ENCODE results near the gene ATRN. TPM values are rescaled to one million over a fixed set of nuclear protein-coding genes. Genes with fewer than 3 reads are reported as not detected.

The ATRN gene
- total RNA-seq, 1 donor from 2014 or later, result 23.6 TPM

DNA sequence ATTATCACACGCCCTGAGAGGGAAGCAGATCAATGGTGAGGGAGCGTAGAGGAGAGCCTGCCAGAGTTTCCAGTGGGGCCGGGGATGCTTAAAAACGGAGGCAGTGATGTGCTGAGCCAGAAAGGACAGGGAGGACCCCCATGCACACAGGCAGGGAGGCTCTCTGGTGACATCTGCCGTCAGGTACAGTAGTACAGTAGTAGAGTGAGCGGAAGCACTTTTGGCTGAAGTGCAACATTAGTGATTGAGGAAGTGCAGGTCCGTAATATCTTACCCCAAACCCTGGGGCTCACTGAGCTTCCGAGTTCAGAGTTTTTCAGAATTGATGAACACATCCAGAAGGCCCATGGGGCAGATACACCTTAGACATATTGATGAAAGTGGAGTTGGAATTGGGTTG lies 150.3 kb downstream of the ATRN start:
- no peak for DNase-seq (ENCODE audit: low spot score)

GRCh38 chr20:3622406-3622805 lies 151.6 kb downstream of the ATRN start:
- DNase-seq (ENCODE audit: low spot score), result no peak

GRCh38 chr20:3627476-3627875 lies 156.7 kb downstream of the ATRN start:
- no peak for DNase-seq (ENCODE audit: low spot score)

DNA sequence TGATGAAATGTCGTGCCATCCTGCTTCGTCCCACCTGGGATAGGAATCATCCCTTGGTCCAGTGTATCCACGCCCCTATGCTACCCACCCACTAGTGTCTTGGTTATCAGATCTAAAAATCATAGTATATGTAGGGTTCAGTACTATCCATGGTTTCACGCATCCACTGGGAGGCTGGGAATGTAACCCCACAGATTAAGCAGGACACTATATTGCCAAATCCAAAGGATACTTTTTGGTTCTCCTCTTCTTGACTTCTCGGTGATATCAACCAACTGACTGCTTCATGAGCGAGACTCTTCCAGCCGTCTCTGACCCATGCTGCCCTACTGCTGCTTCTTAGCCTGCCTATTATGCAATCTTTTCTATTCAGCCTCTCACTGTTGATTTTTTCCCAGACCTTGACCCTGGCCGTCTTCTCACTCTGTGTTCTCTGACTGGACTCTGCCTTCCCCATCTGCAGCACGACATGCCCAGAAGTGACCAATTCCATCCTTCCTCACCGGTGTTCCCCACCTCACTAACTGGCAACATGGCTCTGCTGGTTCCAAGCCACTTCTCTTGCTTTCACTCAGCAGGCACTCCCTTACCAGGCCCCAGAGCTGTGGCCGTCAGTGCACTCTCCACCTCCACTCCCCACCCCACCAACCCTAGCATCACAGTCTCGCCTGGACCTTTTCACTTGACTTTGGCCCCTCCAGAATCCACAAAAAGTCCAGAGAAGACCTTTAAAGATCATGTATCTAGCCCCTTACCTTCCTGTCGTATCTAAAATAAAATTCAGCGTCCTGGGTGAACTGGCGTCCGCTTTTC lies 157.9 kb downstream of the ATRN start:
- DNase-seq (ENCODE audit: low spot score), result no peak

- no peak for DNase-seq (ENCODE audit: low spot score)
Measured at GRCh38 chr20:3629893-3630292, 159.1 kb downstream of the ATRN start.

- DNase-seq (ENCODE audit: low spot score), result no peak
Measured at GRCh38 chr20:3630429-3630828, 159.6 kb downstream of the ATRN start.

DNA sequence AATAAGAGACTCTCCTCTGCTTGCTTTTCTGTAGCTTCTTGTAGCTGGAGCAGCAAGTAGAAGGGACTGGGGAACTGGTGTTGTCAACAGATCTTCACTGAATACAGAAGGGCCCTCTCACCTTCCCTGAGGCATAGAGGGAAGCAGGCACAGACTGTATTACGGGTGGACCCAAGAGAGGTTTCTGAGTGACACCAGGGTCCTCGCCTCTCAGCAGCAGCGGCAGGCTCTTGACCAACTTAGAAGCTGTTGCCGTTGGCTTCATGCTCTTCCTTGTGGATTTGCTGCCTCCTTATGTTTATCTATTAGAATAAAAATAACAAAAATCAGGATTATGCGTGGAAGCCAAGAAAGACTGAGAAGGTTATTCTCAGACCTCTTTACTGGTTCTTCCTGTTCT lies 160.7 kb downstream of the ATRN start:
- DNase-seq (ENCODE audit: low spot score), result no peak

DNA sequence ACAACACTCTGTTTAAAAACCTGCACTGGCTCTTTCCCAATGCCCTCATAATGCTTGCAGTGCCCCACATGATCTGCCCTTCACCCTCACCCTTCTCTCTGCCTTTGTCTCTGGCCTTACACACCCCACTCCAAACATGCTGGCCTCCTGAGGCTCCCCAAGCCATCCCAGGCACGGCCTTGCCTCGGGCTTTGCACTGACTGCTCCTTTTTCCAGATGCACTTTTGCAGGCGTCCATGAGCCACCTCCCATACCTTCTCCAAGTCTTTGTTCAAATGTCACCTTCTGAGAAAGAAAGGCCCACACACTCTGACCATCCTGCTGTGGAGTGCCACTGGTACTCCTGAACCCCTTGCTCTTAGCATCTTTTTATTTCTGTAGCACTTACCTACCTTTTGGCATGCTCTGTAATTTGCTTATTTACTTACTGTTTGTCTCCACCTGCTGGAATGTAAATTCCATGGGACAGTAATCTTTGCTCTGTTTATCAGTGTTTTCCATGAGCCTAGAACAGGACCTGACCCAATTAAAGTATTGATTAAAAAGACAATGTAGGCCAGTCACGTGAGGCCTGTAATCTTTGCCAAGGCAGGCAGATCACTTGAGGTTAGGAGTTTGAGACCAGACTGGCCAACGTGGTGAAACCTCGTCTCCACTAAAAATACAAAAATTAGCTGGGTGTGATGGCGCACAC lies 161.6 kb downstream of the ATRN start:
- DNase-seq (ENCODE audit: low spot score), result no peak

- DNase-seq (ENCODE audit: low spot score), result no peak
Measured at GRCh38 chr20:3633913-3634478, 163.2 kb downstream of the ATRN start.

GRCh38 chr20:3635346-3635745 lies 164.5 kb downstream of the ATRN start:
- no peak for DNase-seq (ENCODE audit: low spot score)

GRCh38 chr20:3640259-3640658 lies 169.4 kb downstream of the ATRN start:
- no peak for DNase-seq (ENCODE audit: low spot score)

DNA sequence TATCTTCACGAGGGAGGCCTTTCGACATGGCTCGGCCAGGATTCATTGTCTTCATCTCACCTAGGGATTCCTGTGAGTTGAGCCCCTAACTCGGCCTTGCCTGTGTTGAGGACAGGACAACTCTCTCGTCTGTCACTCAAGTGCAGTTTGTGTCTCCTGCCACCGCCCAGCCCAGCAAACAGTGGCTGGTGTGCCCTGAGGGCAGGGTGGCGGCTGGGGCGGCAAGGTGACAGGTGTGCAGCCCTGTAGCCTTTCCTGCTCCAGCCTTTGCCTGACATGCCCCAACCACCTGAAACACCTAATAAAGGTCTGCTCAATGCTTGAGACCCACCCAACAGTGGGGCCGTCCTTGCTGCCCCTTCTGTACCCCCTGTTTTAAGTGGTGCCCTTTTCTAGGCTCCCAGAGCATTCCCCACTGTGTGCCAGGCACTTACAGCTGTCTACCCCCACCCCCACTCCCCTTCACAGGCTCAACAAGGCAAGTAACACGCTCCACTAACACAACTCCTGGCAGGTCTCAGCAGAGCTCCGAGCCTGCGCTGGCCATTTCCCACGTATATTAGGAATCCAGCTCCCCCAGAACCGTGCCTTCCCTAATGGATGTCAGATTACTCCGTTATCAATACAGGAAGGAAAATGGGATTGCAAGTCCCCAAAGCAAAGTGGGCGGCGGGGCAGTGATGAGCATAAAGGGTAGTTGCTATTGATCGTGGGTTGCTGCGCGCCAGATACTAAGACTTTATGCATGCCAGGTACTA lies 174.7 kb downstream of the ATRN start:
- no peak for DNase-seq (ENCODE audit: low spot score)

- DNase-seq (ENCODE audit: low spot score), result no peak
Measured at GRCh38 chr20:3646067-3646440, 175.2 kb downstream of the ATRN start.

GRCh38 chr20:3646651-3647050 lies 175.8 kb downstream of the ATRN start:
- no peak for DNase-seq (ENCODE audit: low spot score)

DNA sequence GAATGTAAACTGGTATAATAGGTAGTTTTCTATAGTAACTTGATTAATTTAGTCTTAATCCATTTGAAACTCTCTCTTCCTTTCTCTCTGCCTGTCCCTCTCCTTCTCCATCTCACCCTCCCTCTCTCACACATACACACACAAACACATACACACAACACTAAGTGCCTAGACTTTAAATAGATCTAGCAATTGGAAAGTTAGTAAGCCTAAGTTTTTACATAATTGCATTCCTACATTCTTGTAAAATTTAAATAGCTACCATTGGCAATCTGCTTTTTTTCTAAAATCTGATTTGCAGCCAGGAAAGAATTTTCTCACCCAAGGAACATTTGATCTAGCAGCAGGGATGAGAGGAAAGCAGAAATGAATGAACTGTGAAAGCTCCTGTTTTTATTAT lies 176.7 kb downstream of the ATRN start:
- no peak for DNase-seq (ENCODE audit: low spot score)

DNA sequence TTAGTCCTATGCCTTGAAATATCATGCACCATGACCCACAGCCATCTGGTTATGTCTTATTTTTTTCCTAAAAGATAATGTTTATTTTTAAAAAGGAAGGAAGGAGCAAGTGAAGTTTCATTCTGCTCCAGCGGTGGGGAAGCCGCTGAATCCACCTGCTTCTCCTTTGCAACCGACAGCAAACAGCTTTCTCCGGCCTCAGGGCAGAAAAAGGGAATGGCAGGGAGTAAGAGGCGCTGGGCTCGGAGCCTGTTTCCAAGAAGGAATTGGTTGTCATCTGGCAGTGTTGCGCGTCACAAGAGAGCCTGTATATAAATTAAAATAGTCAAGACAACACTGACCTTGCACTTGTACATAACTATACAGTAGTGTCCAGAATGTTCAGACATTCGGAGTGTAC lies 178.1 kb downstream of the ATRN start:
- no peak for DNase-seq (ENCODE audit: low spot score)

DNA sequence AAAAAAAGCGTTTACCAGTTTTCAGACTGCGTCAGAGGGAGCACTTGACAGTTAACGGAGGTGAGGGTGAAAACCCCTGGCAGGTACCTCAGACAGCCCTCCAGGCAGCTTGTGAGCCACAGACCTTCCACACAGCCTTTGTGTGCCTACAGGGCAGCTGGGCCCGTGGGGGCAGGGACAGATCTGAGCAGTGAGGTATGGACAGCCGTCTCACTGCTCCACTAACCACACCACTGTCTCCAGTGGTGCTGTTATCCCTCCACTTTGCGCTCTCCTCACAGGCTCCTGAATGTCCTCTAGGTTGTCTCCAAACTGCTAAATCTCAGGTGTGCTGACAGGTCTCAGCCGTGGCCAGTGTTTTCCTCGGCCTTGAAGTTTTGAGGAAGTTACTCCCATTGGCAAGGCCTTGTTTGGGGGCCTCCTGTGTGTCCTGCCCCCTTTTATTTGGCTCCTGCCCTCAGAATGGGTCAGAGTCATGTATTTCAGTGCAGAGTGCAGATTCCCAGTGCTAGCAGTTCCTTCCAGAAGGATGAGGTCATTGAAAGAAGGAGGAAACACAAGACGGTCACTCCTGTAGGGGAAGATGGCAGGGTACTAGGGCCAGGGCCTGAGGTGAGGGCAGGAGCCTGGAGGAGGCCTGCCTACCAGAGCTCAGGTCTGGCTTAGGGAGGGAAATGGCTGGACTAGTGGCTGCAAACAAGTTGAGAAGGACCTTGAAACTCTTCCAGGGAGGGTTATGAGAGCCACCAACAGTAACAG lies 180.6 kb downstream of the ATRN start:
- no peak for DNase-seq (ENCODE audit: low spot score)

GRCh38 chr20:3652221-3652620 lies 181.4 kb downstream of the ATRN start:
- DNase-seq (ENCODE audit: low spot score), result no peak

DNA sequence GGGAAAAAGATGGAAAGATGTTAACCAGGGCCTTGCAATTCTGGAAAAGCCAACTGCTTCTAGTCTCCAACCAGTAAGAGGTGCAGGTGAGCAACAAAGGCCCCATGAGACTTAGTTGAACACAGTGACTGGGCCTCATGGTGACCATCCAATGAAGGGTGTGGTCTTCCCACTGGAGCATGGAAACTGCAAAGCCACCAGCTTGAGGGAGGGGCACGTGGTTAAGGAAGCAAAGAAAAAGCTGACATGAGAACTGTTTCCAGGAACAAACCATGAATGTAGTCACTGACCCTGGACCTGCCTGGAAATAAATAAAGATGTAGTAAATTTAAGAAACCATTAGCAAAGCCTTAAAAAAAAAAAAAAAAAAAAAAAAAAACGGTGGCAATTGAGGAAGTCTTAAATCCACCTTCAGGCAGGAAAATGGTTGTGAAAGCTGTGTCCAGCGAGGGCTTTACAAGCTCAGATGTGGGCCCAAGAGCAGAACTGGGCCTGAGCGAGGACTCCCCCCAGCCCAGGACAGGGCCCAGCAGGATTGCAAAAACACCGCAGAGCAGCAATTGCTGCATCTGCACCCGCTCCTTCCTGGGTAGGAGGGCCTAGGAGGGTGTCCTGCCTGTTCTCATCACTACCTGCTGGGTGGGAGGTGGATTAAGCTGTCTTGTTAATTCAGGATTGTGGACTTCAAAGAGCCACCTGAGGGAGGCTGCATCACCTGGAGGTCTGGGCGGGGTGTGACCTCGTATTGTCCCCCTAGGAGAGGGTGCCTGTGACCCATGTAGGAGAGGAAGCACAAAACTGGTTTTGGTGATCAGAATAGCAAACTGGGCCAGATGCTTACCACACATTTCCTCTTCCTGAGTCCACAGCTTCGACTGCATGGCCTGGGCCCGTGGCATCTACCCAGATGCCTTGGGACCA lies 182.1 kb downstream of the ATRN start:
- DNase-seq (ENCODE audit: low spot score), result no peak

- no peak for DNase-seq (ENCODE audit: low spot score)
Measured at GRCh38 chr20:3653921-3654320, 183.1 kb downstream of the ATRN start.

All from umbilical cord (tissue), 2 donors.